Lower leg skin (tissue), 3 donors: Measurements from ENCODE around the gene FGF21.

Source experiments
- CTCF ChIP-seq, 3 donors: fragments of 450-650 bp; IDR thresholded peaks; one replicate each; pipeline ENCODE4 v1.5.1; 2016; ENCODE audit warnings: antibody characterized with exemption in 3 of 3, mild to moderate bottlenecking in 3 of 3, moderate library complexity in 2 of 3
- POLR2A ChIP-seq, 2 donors: fragments of 450-650 bp; IDR thresholded peaks; one replicate each; pipeline ENCODE4 v1.6.1; 2016 to 2017; ENCODE audit warnings: antibody characterized with exemption in 2 of 2, mild to moderate bottlenecking in 1 of 2, moderate library complexity in 1 of 2

- TF ChIP-seq CTCF (IDR thresholded peaks at IDR 0.05) (no peak), POLR2A (IDR thresholded peaks at IDR 0.05) (no peak)
Measured at GRCh38 chr19:48768994-48769713, 13.8 kb downstream of the FGF21 start.
